Lower leg skin (tissue), 3 donors: Measurements from ENCODE around the gene C19orf44.

Experiments used
- POLR2A ChIP-seq, 2 donors: fragments of 450-650 bp; IDR thresholded peaks; one replicate each; pipeline ENCODE4 v1.6.1; 2016 to 2017; ENCODE audit warnings: antibody characterized with exemption in 2 of 2, mild to moderate bottlenecking in 1 of 2, moderate library complexity in 1 of 2
- TF ChIP-seq, protein P1 (sequence below), 3 donors: fragments of 450-650 bp; IDR thresholded peaks; one replicate each; pipeline ENCODE4 v1.5.1; 2016; ENCODE audit warnings: antibody characterized with exemption in 3 of 3, mild to moderate bottlenecking in 3 of 3, moderate library complexity in 2 of 3

DNA sequence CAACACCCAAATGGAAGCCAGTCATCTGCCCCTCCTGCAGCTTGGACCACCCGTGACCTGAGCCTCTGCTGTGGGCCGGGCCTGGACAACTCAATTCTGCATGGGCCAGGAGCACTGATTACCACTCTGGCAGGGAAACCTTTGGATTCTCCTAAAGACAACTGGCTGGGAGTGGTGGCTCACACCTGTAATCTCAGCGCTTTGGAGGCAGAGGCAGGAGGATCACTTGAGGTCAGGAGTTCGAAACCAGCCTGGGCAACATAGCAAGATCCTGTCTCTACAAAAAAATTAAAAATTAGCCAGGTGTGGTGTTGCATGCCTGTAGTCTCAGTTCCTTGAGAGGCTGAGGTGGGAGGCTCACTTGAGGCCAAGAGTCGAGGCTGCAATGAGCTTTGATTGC, 31.0 kb upstream of the C19orf44 start:
- no peak for TF ChIP-seq POLR2A (IDR thresholded peaks at IDR 0.05)
- TF ChIP-seq, protein P1, sequence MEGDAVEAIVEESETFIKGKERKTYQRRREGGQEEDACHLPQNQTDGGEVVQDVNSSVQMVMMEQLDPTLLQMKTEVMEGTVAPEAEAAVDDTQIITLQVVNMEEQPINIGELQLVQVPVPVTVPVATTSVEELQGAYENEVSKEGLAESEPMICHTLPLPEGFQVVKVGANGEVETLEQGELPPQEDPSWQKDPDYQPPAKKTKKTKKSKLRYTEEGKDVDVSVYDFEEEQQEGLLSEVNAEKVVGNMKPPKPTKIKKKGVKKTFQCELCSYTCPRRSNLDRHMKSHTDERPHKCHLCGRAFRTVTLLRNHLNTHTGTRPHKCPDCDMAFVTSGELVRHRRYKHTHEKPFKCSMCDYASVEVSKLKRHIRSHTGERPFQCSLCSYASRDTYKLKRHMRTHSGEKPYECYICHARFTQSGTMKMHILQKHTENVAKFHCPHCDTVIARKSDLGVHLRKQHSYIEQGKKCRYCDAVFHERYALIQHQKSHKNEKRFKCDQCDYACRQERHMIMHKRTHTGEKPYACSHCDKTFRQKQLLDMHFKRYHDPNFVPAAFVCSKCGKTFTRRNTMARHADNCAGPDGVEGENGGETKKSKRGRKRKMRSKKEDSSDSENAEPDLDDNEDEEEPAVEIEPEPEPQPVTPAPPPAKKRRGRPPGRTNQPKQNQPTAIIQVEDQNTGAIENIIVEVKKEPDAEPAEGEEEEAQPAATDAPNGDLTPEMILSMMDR (IDR thresholded peaks at IDR 0.05): no peak
